ENCODE data around the gene NR2C1.
"Not testable (repeated sequence)": the region's sequence is repeated elsewhere in the genome, so short reads cannot be mapped to it uniquely, and the experiment has no call there.

Gene NR2C1

DNA sequence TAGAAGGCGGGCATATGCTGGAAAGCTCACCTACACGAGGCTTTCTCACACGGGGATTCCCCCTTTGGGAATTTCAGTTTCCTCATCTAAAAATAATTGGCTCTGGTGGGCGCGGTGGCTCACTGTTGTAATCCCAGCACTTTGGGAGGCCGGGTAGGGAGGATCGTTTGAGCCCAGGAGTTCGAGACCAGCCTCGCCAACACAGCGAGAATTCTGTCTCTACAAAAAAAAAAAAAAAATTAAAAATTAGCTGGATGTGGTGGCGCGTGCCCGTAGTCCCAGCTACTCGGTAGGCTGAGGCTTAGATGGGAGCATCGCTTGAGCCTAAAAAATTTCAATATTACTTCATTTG lies 69.5 kb downstream of the NR2C1 start:
- TF ChIP-seq POLR2A (IDR thresholded peaks at IDR 0.05; ENCODE audit: low read length) (no peak), GATA1 (IDR thresholded peaks at IDR 0.05; ENCODE audit: low read depth, low read length) (no peak)
- no peak for DNase-seq

DNA sequence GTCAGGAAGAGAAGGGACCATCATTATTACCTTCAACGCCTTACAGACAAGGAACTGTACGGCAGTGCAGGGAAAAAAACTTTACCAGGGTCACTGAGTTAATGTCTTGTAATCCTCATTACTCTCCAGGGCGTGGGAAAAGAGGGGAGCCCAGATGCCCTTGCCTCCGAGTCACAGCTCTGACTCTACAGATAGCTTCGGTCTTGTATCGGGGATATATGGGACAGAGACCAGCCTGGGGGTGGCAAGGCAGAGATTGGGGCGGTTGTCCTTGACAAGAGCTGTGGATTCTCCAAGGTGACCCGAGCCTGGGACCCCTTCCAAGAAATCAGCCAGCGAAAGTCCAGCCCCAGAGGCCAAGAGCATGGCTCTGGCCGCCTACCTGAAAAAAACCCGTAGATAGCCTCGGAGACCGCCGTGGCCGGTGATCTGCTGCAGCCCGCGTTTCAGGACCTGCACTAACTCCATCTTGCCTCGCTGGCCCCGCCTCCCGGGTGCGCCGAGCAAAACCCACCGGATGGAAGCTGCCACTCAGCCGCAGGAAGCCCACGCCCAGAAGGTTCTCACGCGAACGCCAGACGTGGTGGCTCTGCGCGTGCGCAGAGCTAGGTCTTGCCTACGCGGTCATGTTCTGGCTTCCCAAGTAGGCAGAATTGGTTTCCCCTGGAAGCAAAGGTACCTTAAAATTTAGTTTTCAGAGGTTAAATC lies 70.1 kb downstream of the NR2C1 start, which contains the start of gene NDUFA12:
Gene NDUFA12 (minus strand): TSS at position 485 of the 708 bp plus-strand sequence. CDS start 17 bp downstream, at position 468.
- no peak for TF ChIP-seq GATA1 (IDR thresholded peaks at IDR 0.05; ENCODE audit: low read depth, low read length)
- peak; percentile 94 for TF ChIP-seq POLR2A (IDR thresholded peaks at IDR 0.05; ENCODE audit: low read length)
- DNase-seq, result peak; percentile 96 to 97

DNA sequence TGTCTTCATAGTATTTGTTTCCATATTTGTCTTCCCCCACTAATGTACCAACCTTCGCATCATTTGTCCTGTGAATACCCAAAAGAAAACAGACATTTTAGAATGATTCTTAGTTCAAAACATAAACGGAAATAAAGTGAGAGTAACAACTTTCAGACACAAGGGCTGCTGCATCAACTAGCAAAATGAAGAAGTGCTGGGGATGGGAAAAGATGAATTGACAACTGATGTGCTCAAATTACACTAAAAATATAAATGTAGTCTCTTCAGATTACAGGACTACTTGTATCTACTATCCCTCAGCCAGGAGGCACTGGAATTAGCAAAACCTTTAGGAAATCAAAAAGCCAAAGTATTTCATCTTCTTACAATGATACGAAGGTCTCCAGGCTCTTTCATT lies 70.7 kb downstream of the NR2C1 start:
- TF ChIP-seq GATA1 (IDR thresholded peaks at IDR 0.05; ENCODE audit: low read depth, low read length), result no peak
- TF ChIP-seq POLR2A (IDR thresholded peaks at IDR 0.05; ENCODE audit: low read length), result no peak
- DNase-seq, result peak in 1 of 2 experiments; percentile 27

- TF ChIP-seq GATA1 (IDR thresholded peaks at IDR 0.05; ENCODE audit: low read depth, low read length) (no peak), POLR2A (IDR thresholded peaks at IDR 0.05; ENCODE audit: low read length) (no peak)
These were observed 75.1 kb downstream of the NR2C1 start for GRCh38 chr12:94998326-94998725.

GRCh38 chr12:94997726-94998125 lies 75.7 kb downstream of the NR2C1 start:
- TF ChIP-seq GATA1 (IDR thresholded peaks at IDR 0.05; ENCODE audit: low read depth, low read length) (no peak), POLR2A (IDR thresholded peaks at IDR 0.05; ENCODE audit: low read length) (no peak)
- no peak for DNase-seq

More at GRCh38 chr12:94998326-94998725, 75.1 kb downstream of the NR2C1 start:
- DNase-seq, result no peak

DNA sequence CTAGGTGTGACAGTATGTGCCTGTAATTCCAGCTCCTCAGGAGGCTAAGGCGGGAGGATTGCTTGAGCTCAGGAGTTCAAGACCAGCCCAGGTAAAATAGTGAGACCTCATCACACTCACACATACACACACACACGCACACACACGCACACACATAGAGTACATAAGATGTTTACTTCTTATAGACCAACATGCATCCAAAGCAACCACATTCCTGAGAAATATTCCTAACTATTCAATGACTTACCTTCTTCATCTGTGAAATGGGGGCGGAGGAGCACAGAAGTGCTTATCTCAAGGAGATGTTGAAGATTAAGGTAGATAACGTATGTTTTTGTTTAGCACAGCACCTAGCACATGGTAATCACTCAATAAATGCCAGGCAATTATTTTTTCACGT lies 76.4 kb downstream of the NR2C1 start:
- TF ChIP-seq GATA1 (IDR thresholded peaks at IDR 0.05; ENCODE audit: low read depth, low read length) (no peak), POLR2A (IDR thresholded peaks at IDR 0.05; ENCODE audit: low read length) (no peak)
- DNase-seq, result no peak

- no peak for TF ChIP-seq POLR2A (IDR thresholded peaks at IDR 0.05; ENCODE audit: low read length)
- no peak for TF ChIP-seq GATA1 (IDR thresholded peaks at IDR 0.05; ENCODE audit: low read depth, low read length)
- no peak for DNase-seq
These were observed 79.1 kb downstream of the NR2C1 start for GRCh38 chr12:94994312-94994711.

DNA sequence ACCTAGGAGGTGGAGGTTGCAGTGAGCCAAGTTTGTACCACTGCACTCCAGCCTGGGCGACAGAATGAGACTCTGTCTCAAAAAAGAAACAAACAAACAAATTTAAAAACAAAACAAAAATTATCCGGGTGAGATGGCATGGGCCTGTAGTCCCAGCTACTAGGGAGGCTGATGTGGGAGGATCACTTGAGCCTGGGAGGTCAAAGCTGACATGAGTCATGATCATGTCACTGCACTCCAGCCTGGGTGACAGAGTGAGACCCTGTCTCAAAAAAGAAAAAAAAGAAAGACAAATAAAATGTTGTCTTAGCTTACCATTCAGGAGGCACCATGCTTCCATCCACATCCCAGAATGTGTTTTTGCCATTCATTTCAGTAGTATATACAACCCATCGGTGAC lies 79.6 kb downstream of the NR2C1 start:
- DNase-seq, result not testable (repeated sequence)

- DNase-seq, result no peak
- no peak for TF ChIP-seq GATA1 (IDR thresholded peaks at IDR 0.05; ENCODE audit: low read depth, low read length)
- no peak for TF ChIP-seq POLR2A (IDR thresholded peaks at IDR 0.05; ENCODE audit: low read length)
These were observed 83.2 kb downstream of the NR2C1 start for GRCh38 chr12:94990222-94990621.

- no peak for DNase-seq
- TF ChIP-seq GATA1 (IDR thresholded peaks at IDR 0.05; ENCODE audit: low read depth, low read length) (no peak), POLR2A (IDR thresholded peaks at IDR 0.05; ENCODE audit: low read length) (no peak)
These were observed 84.9 kb downstream of the NR2C1 start for GRCh38 chr12:94988471-94988870.

DNA sequence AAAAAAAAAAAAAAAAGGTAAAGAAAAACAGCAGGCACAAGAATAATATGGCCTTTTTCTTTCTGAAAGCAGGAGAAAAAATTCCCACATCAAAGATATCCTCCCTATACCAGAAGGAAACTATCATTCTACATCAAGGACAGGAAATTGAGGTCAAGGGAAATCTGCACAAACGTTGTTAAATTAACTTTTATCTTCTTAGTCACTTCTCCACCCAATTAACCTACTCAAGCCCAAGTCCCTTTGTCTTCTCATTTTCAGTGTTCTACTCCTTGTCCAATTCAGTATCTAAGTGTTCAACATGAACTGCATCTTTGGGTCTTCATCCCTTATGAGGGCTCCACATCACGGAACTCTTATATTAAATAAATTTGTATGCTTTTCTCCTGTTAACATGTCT lies 85.6 kb downstream of the NR2C1 start:
- no peak for TF ChIP-seq POLR2A (IDR thresholded peaks at IDR 0.05; ENCODE audit: low read length)
- no peak for TF ChIP-seq GATA1 (IDR thresholded peaks at IDR 0.05; ENCODE audit: low read depth, low read length)
- DNase-seq, result no peak

DNA sequence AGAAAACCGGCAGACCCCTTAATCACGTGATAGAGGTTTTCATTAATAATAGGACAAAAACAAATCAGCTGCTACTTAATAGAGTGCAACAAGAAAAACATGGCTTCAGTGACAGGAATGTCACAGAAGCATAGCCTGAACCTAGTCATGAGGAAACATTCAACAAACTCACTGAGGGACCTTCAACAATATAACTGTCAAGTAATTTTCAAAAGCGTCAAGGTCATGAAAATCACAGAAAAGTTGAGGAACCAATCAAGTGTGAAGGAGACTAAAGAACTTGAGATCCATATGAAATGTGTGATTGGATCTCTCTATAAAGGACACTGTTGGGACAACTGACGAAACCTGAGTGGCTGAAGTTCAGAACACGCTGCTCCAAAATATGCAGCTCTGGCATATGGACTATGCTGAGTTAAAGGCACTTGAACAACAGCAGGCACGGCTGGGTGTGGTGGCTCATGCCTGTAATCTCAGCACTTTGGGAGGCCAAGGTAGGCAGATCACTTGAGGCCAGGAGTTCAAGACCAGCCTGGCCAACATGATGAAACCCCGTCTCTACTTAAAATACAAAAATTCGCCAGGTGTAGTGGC lies 86.2 kb downstream of the NR2C1 start:
- DNase-seq, result no peak
- no peak for TF ChIP-seq POLR2A (IDR thresholded peaks at IDR 0.05; ENCODE audit: low read length)

- not testable (repeated sequence) for DNase-seq
These were observed 88.3 kb downstream of the NR2C1 start for GRCh38 chr12:94985099-94985498.

DNA sequence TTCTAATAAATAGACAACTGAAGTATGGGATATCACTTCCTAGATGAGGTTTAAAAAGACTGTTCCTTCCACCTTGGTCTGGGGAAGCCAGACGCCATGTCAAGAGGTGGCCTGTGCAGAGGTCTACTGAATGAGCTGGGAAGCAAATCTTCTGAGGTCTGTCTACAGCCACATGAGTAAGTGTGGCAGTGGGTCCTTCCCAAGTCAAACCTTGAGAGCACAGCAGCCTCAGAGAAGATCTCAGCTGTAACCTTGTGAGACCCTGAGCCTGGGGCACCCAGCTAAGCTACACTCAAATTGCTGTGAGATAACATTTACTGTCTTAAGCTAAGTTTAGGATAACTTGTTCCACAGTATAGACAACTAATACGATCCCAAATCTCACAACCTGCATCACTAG lies 90.1 kb downstream of the NR2C1 start:
- DNase-seq, result no peak
- TF ChIP-seq GATA1 (IDR thresholded peaks at IDR 0.05; ENCODE audit: low read depth, low read length) (no peak), POLR2A (IDR thresholded peaks at IDR 0.05; ENCODE audit: low read length) (no peak)

- DNase-seq, result no peak
- no peak for TF ChIP-seq POLR2A (IDR thresholded peaks at IDR 0.05; ENCODE audit: low read length)
These were observed 91.0 kb downstream of the NR2C1 start for GRCh38 chr12:94982456-94982855.
